GM18498 (cell line): ENCODE data around the gene ABHD2.
"Not testable (repeated sequence)": the region's sequence is repeated elsewhere in the genome, so short reads cannot be mapped to it uniquely, and the experiment has no call there.

ENCODE experiments used
- ATAC-seq: cut with Tn5 transposase; IDR thresholded peaks from one replicate; pipeline ENCODE4 v1.9.1; 2021; ENCODE audit warnings: mild to moderate bottlenecking, moderate library complexity; ENCODE audit not compliant: unreplicated experiment

ABHD2 gene

GRCh38 chr15:89087830-89088604 is at the start of gene ABHD2:
Gene ABHD2 (plus strand): TSS chr15:89088456. CDS start chr15:89116328, 27,872 bp downstream.
- peak; percentile 98 for ATAC-seq

- no peak for ATAC-seq
These were observed 49.1 kb upstream of the ABHD2 start for GRCh38 chr15:89039142-89039541.

- ATAC-seq = no peak
These were observed 46.7 kb upstream of the ABHD2 start for GRCh38 chr15:89041507-89041906.

GRCh38 chr15:89042387-89042786 is 45.9 kb upstream of the ABHD2 start:
- no peak for ATAC-seq

GRCh38 chr15:89043031-89044002 is 44.9 kb upstream of the ABHD2 start:
- ATAC-seq = no peak

- not testable (repeated sequence) for ATAC-seq
These were observed 39.1 kb upstream of the ABHD2 start for GRCh38 chr15:89049016-89049666.

GRCh38 chr15:89051875-89052274 is 36.4 kb upstream of the ABHD2 start:
- ATAC-seq = no peak

- no peak for ATAC-seq
These were observed 35.8 kb upstream of the ABHD2 start for GRCh38 chr15:89052474-89052873.

- no peak for ATAC-seq
These were observed 33.4 kb upstream of the ABHD2 start for GRCh38 chr15:89054873-89055272.

GRCh38 chr15:89057506-89058133 is 30.6 kb upstream of the ABHD2 start:
- ATAC-seq = peak; percentile 53

- ATAC-seq = no peak
These were observed 29.9 kb upstream of the ABHD2 start for GRCh38 chr15:89058376-89058775.

GRCh38 chr15:89058876-89059405 is 29.3 kb upstream of the ABHD2 start:
- ATAC-seq = no peak

GRCh38 chr15:89066280-89066679 is 22.0 kb upstream of the ABHD2 start:
- no peak for ATAC-seq

- peak; percentile 24 for ATAC-seq
These were observed 20.5 kb upstream of the ABHD2 start for GRCh38 chr15:89067751-89068150.

GRCh38 chr15:89068325-89068784 is 19.9 kb upstream of the ABHD2 start:
- peak; percentile 88 for ATAC-seq

GRCh38 chr15:89070197-89071124 is 17.8 kb upstream of the ABHD2 start:
- ATAC-seq = no peak

- no peak for ATAC-seq
These were observed 16.8 kb upstream of the ABHD2 start for GRCh38 chr15:89071471-89071870.

GRCh38 chr15:89072277-89072869 is 15.9 kb upstream of the ABHD2 start:
- ATAC-seq = no peak
